NCI-H526 (cell line): ENCODE results near the gene GNA15.

Source experiments
- DNase-seq, 2 experiments: peaks; one replicate each; lab custom pipeline; 2025; lab: John Stamatoyannopoulos, UW

The GNA15 gene

GRCh38 chr19:3121396-3121795 is 14.4 kb upstream of the GNA15 start:
- DNase-seq, result no peak

GRCh38 chr19:3121821-3122511 is 13.9 kb upstream of the GNA15 start:
- no peak for DNase-seq

GRCh38 chr19:3122512-3122870 is 13.3 kb upstream of the GNA15 start:
- DNase-seq, result no peak

GRCh38 chr19:3123088-3123721 is 12.6 kb upstream of the GNA15 start:
- DNase-seq, result no peak

GRCh38 chr19:3123956-3124355 is 11.9 kb upstream of the GNA15 start:
- DNase-seq, result no peak

- DNase-seq, result no peak
Measured at GRCh38 chr19:3124630-3125029, 11.2 kb upstream of the GNA15 start.

GRCh38 chr19:3125900-3126524 is 9.8 kb upstream of the GNA15 start:
- peak in 1 of 2 experiments; percentile 56 for DNase-seq

GRCh38 chr19:3129112-3129511 is 6.7 kb upstream of the GNA15 start:
- peak in 1 of 2 experiments; percentile 60 for DNase-seq

GRCh38 chr19:3131168-3131567 is 4.7 kb upstream of the GNA15 start:
- DNase-seq, result no peak

- DNase-seq, result peak in 1 of 2 experiments; percentile 55
Measured at GRCh38 chr19:3132971-3133792, 2.7 kb upstream of the GNA15 start.

- no peak for DNase-seq
Measured at GRCh38 chr19:3133793-3134116, 2.1 kb upstream of the GNA15 start.

GRCh38 chr19:3136684-3137055 is 837 bp downstream of the GNA15 start:
- no peak for DNase-seq

- no peak for DNase-seq
Measured at GRCh38 chr19:3137119-3137518, 1.3 kb downstream of the GNA15 start.

- DNase-seq, result no peak
Measured at GRCh38 chr19:3138268-3138667, 2.4 kb downstream of the GNA15 start.

GRCh38 chr19:3140667-3141038 is 4.8 kb downstream of the GNA15 start:
- DNase-seq, result no peak

- no peak for DNase-seq
Measured at GRCh38 chr19:3142292-3142670, 6.4 kb downstream of the GNA15 start.

GRCh38 chr19:3142781-3143337 is 7.0 kb downstream of the GNA15 start:
- DNase-seq, result no peak

- no peak for DNase-seq
Measured at GRCh38 chr19:3145909-3146676, 10.3 kb downstream of the GNA15 start.

GRCh38 chr19:3146677-3147100 is 10.9 kb downstream of the GNA15 start:
- no peak for DNase-seq

- no peak for DNase-seq
Measured at GRCh38 chr19:3148503-3148902, 12.7 kb downstream of the GNA15 start.

- no peak for DNase-seq
Measured at GRCh38 chr19:3149089-3149488, 13.3 kb downstream of the GNA15 start.
